HG03060 (cell line): ENCODE measurements around the gene RIOK2.
A peak's percentile ranks its signal among the peaks of the same experiment; 100 is the strongest.
"Not testable (repeated sequence)": the region's sequence is repeated elsewhere in the genome, so short reads cannot be mapped to it uniquely, and the experiment has no call there.

Experiments
- ATAC-seq: cut with Tn5 transposase; IDR thresholded peaks from one replicate; pipeline ENCODE4 v1.9.1; 2021; ENCODE audit warnings: low read depth, moderate number of reproducible peaks; ENCODE audit not compliant: unreplicated experiment

Gene RIOK2

DNA sequence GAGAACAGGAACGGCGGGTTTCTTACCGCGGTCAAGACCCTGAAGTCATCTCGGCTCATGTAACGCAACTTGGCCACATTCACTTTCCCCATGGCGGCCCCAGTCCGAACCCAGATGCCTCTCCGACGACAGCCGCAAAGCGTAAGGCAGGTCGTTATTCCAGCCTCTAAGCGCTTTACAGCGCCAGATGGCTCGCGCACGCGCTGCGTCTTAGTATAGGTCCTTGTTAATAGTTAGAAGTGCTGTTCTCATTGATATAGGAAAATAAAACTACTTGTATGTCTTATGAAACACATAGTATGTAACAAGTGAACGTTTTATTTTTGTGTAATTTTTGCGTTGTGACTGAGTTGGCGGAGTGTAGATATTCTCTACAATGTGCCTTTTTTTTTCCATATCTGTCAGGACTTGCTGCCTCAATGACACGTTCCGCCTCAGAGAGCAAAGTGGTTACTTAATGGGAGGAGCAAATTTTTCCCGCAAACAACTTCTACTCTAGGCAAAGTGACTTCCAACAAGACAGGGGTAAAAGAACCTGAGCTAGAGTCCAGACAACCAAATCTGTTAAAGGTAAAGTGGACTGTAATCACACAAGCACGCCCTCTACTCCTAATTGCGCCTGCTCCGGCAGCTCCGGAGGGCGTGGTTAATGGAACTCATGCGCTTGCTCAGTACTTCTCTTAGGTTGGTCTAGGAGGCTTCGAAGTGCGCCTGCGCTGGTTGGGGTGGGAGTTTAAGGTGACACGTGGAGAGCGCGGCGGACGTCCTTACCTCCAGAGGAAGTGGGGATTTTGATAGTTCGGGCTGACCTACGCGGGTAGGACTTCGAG is at the start of gene RIOK2:
Gene RIOK2 (minus strand): TSS at position 148 of the 830 bp plus-strand sequence. CDS start 56 bp downstream, at position 92.
- ATAC-seq: peak; percentile 89

DNA sequence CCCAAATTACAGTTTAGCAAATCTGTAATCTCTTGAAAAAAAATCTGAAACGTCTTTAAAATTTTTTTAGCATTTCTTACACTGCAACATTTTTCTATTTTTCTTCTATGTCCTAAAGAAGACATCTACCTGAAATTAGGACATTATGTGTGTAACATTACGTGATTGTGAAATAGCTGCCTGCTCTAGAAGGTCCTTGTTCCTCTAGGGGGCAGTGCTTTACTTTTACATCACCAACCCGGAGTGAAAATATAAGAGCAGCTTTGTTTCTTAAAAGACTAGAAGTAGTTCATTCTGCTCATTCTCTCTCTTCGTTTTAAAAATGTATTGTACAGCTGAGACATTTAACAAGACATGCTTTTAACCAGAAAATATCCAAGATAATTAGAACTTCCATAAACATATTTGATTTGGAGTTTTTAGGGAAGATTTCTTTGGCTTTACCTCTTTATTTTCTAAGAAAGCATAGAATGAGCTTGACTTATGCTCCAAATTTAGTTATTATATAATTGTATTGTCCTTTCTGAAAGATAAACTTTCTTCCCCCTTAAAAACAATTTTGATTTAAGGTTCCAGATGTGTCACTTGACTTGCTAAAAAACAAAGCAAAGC is 48.1 kb upstream of the RIOK2 start:
- ATAC-seq: peak; percentile 91

DNA sequence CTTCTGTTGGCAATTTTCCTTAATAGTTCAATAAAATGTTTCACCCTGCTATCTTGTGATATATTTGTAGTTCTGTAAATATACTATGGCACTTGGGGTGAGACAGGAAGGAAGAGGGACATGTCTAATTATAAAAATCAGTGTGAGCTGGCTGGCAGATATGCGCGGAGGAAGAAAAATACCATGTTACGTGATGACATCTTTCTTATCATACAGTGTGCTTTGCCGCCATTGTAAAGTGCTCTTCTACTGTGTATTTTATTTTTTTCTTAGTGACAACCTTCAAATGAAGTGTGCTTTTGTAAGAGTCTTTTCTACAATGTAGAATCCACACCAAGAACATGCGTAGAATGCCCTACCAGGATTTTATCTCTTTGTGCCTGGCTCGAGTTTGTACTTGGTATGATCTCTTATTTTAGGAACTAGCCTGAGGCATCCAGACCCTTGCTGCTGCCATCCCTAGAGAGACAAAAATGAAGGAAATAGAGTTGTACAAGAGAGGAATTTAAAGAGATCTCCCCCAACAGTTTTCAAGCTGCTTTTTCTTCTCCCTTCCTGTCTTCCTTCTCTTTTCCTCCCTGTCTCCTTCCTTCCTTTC is 46.7 kb upstream of the RIOK2 start:
- no peak for ATAC-seq

DNA sequence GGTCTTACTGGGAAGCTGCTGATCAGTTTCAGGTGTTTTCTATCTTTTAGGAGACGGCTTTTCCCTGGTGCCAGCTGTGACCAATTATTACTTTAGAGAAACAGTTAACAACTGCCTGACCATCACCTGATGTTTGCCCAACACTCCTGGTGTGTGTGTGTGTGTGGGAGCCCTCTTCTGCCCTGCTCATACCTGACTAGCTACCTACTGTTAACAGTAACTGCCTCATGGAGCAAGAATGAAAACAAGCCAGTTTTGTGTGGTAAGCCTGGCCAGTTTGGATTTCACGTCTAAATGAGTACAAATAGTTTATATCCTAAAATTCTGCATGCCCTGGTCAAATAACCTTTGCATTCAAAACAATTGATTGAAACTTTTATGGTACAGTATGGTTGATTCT is 46.1 kb upstream of the RIOK2 start:
- no peak for ATAC-seq

DNA sequence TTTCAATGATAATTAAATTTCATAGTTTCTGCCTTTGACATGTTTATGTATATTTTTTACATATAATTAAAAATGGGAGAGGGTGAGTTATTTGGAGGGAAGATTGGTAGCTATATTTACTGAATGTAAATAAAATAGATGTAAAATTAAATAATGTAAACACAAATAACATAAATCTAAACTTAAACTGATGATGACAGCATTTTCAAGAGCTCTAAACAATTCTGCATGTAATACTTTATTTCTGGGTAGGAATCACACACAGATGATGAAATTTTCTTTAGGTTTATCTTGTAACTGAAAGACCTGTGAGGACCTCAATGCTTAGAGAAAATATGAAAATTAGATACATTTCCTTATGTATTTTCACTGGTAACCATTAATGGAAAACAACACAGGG is 42.2 kb upstream of the RIOK2 start:
- ATAC-seq: no peak

DNA sequence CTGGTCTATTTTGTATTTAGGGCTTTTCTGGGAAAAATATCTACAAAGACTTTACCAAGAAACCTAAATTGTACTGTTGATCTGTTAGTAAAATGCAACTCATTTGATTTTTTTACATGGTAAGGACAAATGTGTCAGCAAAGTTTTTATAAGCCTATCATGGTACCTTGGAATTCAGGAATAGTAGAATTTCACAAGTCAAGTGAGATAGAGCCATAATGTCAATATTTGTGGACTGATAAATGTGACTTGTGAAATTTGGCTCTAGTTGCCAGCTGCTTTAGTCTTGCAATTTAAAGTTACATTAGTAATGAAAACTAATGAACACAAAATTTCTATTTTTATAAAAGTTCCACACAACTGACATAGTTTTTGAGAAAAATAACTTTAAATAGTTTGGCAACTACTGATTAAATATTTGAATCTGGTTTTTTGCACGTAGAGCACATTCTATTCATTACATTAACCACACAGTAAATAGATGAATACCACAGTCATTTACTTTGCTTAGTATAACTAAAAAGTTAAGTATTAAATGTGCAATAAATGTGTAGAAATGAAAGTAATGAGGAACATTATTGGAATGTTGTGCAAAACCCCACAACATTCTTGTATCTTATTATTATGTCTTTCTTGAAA is 41.2 kb upstream of the RIOK2 start:
- no peak for ATAC-seq

DNA sequence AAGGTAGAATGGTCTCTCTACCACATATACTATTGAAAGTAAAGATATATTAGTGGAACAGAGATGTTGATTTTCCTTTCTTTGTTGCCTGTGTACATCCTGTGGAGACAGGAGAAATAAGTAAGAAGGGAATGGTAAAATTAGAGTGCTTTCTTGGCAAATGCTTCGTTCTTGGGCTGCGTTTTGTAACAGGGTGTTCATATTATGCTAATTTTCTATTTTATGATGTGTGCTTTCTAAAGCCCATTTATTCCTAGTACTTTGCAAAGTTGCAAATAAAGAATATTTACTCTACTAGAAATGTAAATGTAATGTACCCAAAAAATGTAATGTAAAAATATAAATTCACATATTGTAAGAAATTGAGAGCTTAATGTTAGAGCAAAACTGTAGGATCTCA is 40.5 kb upstream of the RIOK2 start:
- ATAC-seq: no peak

- ATAC-seq: no peak
These were observed 26.3 kb upstream of the RIOK2 start for GRCh38 chr5:97209343-97209742.

- ATAC-seq: no peak
These were observed 25.7 kb upstream of the RIOK2 start for GRCh38 chr5:97208714-97209113.

DNA sequence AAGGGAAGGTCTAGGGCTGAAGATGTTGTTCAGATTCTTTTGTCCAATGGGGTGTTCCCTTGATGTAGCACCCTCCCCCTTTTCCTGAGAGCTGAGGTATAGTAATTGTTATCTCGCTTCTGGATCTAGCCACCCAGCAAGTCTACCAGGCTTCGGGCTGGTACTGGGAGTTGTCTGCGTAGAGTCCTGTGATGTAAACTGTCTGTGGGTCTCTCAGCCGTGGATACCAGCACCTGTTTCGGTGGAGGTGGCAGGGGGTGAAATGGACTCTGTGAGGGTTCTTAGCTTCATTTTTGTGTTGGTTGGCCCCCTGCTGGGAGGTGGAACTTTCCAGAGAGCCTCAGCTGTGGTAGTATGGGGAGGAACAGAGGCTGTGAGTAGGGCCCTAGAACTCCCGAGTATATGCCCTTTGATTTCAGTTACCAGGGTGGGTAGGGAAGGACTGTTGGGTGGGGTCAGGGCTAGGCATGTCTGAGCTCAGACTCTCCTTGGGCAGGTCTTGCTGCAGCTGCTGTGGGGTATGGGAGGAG is 25.2 kb upstream of the RIOK2 start:
- no peak for ATAC-seq

DNA sequence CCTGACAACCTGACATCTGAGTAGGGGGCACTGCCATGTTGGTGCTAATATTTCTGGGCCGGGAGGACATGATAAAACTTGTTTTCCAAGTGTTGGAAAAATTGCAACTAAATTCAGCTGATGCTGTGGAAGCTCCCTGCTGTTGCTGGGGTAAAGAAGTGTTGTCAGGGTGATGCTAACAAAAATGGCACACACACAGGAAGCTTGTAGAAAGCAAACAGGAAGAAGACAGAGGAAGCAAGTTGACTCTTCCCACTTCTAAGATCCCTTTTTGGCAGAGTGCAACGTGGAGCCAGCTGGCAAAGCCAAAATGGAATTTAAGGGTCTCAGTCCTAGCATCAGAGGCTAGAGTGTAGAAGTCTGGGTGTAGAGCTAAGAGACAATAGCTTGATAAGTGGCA is 11.3 kb upstream of the RIOK2 start:
- ATAC-seq: no peak

GRCh38 chr5:97193355-97193688 is 10.3 kb upstream of the RIOK2 start:
- ATAC-seq: no peak

- ATAC-seq: peak; percentile 69
These were observed 9.7 kb upstream of the RIOK2 start for GRCh38 chr5:97192580-97193354.

GRCh38 chr5:97191893-97192292 is 8.8 kb upstream of the RIOK2 start:
- ATAC-seq: no peak

DNA sequence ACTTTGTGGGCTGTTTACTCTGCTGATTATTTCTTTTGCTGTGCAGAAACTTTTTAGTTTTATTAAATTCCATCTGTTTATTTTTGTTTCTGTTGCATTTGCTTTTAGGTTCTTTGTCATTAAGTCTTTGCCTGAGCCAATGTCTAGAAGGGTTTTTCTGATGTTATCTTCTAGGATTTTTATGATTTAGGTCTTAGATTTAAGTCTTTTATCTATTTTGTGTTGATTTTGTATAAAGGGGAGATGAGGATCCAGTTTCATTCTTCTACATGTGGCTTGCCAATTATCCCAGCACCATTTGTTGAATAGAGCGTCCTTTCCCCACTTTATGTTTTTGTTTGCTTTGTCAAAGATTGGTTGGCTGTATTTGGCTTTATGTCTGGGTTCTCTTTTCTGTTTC is 6.5 kb upstream of the RIOK2 start:
- ATAC-seq: not testable (repeated sequence)

DNA sequence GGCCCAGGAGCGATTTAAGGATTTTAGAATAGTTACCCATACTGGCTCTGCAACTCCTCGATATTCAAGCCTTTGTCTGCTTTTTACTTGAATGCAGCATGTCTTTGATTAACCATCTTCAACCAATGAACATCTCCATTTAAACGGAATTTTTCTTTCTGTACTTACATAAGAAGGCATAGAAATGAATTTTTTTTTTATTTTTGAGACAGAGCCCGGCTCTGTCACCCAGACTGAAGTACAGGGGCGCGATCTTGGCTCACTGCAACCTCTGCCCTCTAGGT is 825 bp upstream of the RIOK2 start:
- no peak for ATAC-seq

DNA sequence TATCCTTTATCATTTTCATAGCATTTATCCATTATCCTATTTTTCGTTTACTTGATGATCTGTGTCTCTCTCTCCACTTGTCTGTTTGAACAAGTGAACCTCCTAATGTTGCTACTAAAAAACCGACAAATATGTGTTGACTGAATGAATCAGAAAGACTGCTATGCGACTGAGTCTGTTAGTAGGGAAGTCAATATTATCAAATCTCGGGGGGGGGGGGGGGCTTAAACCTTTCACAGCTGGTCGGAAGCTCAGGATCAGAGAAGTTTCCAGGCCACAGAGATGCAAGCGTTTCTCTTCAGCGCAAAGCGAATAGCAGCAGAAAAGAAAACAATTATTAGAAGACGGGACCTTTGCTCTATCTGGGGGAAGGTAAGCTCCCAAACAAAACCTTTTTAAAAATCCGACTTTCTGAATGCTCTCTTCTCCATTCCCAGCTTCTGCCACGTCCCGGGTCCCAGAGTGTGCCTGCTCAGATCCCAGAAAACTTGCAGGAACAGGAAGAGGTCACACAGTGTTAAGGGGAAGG is 412 bp downstream of the RIOK2 start:
- ATAC-seq: no peak

GRCh38 chr5:97181856-97182545 is 1.0 kb downstream of the RIOK2 start:
- ATAC-seq: no peak

DNA sequence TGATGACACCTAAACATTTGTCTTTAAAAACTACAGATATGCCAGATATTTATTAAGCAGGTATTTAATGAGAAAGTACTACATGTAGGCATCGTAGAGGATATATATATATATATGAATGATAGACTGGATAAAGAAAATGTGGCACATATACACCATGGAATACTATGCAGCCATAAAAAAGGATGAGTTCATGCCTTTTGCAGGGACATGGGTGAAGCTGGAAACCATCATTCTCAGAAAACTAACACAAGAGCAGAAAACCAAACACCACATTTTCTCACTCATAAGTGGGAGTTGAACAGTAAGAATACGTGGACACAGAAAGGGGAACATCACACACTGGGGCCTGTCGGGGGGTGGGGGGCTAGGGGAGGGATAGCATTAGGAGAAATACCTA is 3.6 kb downstream of the RIOK2 start:
- not testable (repeated sequence) for ATAC-seq

DNA sequence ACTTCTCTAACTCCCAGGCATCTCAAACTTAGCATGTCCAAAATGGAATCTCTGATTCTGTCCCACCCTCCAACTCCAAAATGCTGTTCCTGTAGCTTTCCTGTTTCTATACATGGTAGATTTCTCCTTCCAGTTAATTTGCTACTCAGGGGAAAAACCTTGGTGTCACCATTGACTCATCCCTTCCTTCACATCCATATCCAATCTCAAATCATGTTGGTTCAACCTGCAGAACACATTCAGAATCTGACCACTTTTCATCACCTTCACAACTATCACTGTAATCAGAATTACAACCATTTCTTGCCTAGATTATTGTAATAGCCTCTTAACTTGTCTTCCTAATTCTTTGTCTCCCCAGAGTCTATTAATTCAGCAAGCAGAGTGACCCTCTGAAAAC is 10.8 kb downstream of the RIOK2 start:
- ATAC-seq: no peak
